Neural progenitor cell (in vitro differentiated cells): ENCODE measurements around the gene CAPN8. TPM values are rescaled to one million over a fixed set of nuclear protein-coding genes. Genes with fewer than 3 reads are reported as not detected.

Source experiments
- DNase-seq: peaks from one replicate; pipeline ENCODE4 v3.0.0-alpha.2; 2016; ENCODE audit warnings: low spot score
- H2AFZ ChIP-seq: fragments of 200-600 bp; sonication (generic); replicated peaks from 2 replicates; pipeline ENCODE4 v1.6.1; 2016; ENCODE audit warnings: antibody characterized with exemption
- H3F3A ChIP-seq: fragments of 200-600 bp; sonication (generic); 2 replicates; pipeline ENCODE4 v1.6.1; 2016; ENCODE audit warnings: antibody characterized with exemption, low read depth
- H3K27ac ChIP-seq: fragments of 200-600 bp; sonication (generic); 2 replicates; pipeline ENCODE4 v1.5.1; 2016; ENCODE audit warnings: mild to moderate bottlenecking
- H3K27me3 ChIP-seq: fragments of 200-600 bp; sonication (generic); 2 replicates; pipeline ENCODE4 v1.6.1; 2016; ENCODE audit warnings: mild to moderate bottlenecking, moderate library complexity
- H3K36me3 ChIP-seq: fragments of 200-600 bp; sonication (generic); 2 replicates; pipeline ENCODE4 v1.5.1; 2016
- H3K4me1 ChIP-seq: fragments of 200-600 bp; sonication (generic); 2 replicates; pipeline ENCODE4 v1.6.1; 2016; ENCODE audit warnings: mixed run types
- H3K4me2 ChIP-seq: fragments of 200-600 bp; sonication (generic); 2 replicates; pipeline ENCODE4 v1.6.1; 2016
- H3K4me3 ChIP-seq: fragments of 200-600 bp; sonication (generic); 2 replicates; pipeline ENCODE4 v1.5.1; 2016
- H3K79me2 ChIP-seq: fragments of 200-600 bp; sonication (generic); 2 replicates; pipeline ENCODE4 v1.6.1; 2016; ENCODE audit warnings: low read depth
- H3K9ac ChIP-seq: fragments of 200-600 bp; sonication (generic); 2 replicates; pipeline ENCODE4 v1.6.1; 2016
- H3K9me3 ChIP-seq: fragments of 200-600 bp; sonication (generic); 2 replicates; pipeline ENCODE4 v1.5.1; 2016; ENCODE audit warnings: low read depth
- H4K20me1 ChIP-seq: fragments of 200-600 bp; sonication (generic); 2 replicates; pipeline ENCODE4 v1.6.1; 2016; ENCODE audit warnings: low read depth
- H3K27ac Mint-ChIP-seq: 3 replicates; pipeline ENCODE4 v1.8.0; 2021; ENCODE audit warnings: mixed read lengths
- H3K27me3 Mint-ChIP-seq: 2 replicates; pipeline ENCODE4 v1.8.0; 2022; ENCODE audit warnings: low read depth, mild to moderate bottlenecking, inconsistent platforms, moderate library complexity, mixed read lengths; ENCODE audit not compliant: insufficient read depth
- H3K36me3 Mint-ChIP-seq: 3 replicates; pipeline ENCODE4 v1.8.0; 2021; ENCODE audit warnings: mixed read lengths
- H3K4me1 Mint-ChIP-seq: 3 replicates; pipeline ENCODE4 v1.8.0; 2021; ENCODE audit warnings: mixed read lengths
- H3K4me3 Mint-ChIP-seq: 3 replicates; pipeline ENCODE4 v1.8.0; 2021; ENCODE audit warnings: mild to moderate bottlenecking, moderate library complexity, mixed read lengths
- H3K9me3 Mint-ChIP-seq: 3 replicates; pipeline ENCODE4 v1.8.0; 2020; ENCODE audit warnings: mixed read lengths
- CTCF ChIP-seq: fragments of 200-600 bp; sonication (generic); IDR thresholded peaks from 2 replicates; pipeline ENCODE4 v1.5.1; 2017; ENCODE audit warnings: antibody characterized with exemption, mild to moderate bottlenecking
- EZH2 ChIP-seq: fragments of 200-600 bp; sonication (generic); IDR thresholded peaks from 2 replicates; pipeline ENCODE4 v1.6.1; 2017; ENCODE audit warnings: antibody characterized with exemption, mild to moderate bottlenecking, moderate library complexity
- EZH2phosphoT487 ChIP-seq: fragments of 200-600 bp; sonication (generic); IDR thresholded peaks from 2 replicates; pipeline ENCODE4 v1.6.1; 2017; ENCODE audit warnings: antibody characterized with exemption
- total RNA-seq: library from RNA; depleted of rRNA; stranded (reverse); fragments of >200 nt; gene quantifications from 2 replicates; pipeline ENCODE4 v1.2.3, GENCODE V29; 2015; ENCODE audit warnings: low replicate concordance

CAPN8 gene
- total RNA-seq, 1 donor from 2014 or later: not detected

- no peak for DNase-seq
- TF ChIP-seq EZH2: no peak
- TF ChIP-seq EZH2phosphoT487: no peak
- no peak for TF ChIP-seq CTCF
- Histone ChIP-seq H3K27ac (no peak overlapping the region), H3K36me3 (no peaks in the 10 kb centered on the region), H3K4me3 (peak overlapping the region; percentile 95), H2AFZ (no peak overlapping the region), H4K20me1 (peaks cover 9% of the 10 kb centered on the region), H3K79me2 (no peaks in the 10 kb centered on the region), H3K4me1 (peaks cover 10% of the 10 kb centered on the region), H3K27me3 (peaks cover 18% of the 10 kb centered on the region), H3K9ac (no peak overlapping the region), H3F3A (peaks cover 18% of the 10 kb centered on the region), H3K9me3 (no peaks in the 10 kb centered on the region), H3K4me2 (peak overlapping the region; percentile 99)
- Mint-ChIP-seq H3K27me3 (peaks cover 3% of the 10 kb centered on the region), H3K27ac (peak overlapping the region; percentile 89), H3K4me1 (peaks cover 29% of the 10 kb centered on the region), H3K36me3 (peaks cover 5% of the 10 kb centered on the region), H3K4me3 (peak overlapping the region; percentile 97), H3K9me3 (no peaks in the 10 kb centered on the region)
These were observed 48.3 kb upstream of the CAPN8 start for GRCh38 chr1:223713546-223714420.

- peak; percentile 41 for DNase-seq
These were observed 47.5 kb upstream of the CAPN8 start for GRCh38 chr1:223712850-223713474.

GRCh38 chr1:223712194-223712849 lies 46.8 kb upstream of the CAPN8 start, which contains the start of gene CAPN2:
Gene CAPN2 (plus strand): TSS chr1:223712539. CDS start chr1:223712641, 102 bp downstream.
- Histone ChIP-seq H2AFZ (peak within 1 kb of the TSS; percentile 75), H3K4me1 (peaks cover 6% of the 10 kb centered on the region), H3F3A (peaks cover 10% of the 10 kb centered on the region), H3K4me2 (peak within 1 kb of the TSS; percentile 99), H3K27ac (no peak within 1 kb of the TSS), H3K27me3 (peaks cover 18% of the 10 kb centered on the region), H3K9ac (peak within 1 kb of the TSS; percentile 77), H3K9me3 (no peaks in the 10 kb centered on the region), H3K4me3 (peak within 1 kb of the TSS; percentile 95), H3K36me3 (no peaks in the 10 kb centered on the region), H3K79me2 (no peaks in the 10 kb centered on the region), H4K20me1 (peaks cover 9% of the 10 kb centered on the region)
- Mint-ChIP-seq H3K9me3 (no peaks in the 10 kb centered on the region), H3K4me1 (peaks cover 34% of the 10 kb centered on the region), H3K4me3 (peak within 1 kb of the TSS; percentile 97), H3K36me3 (peaks cover 4% of the 10 kb centered on the region), H3K27ac (peak within 1 kb of the TSS; percentile 97), H3K27me3 (peaks cover 11% of the 10 kb centered on the region)
- TF ChIP-seq EZH2 (peak; percentile 25), CTCF (peak; percentile 66), EZH2phosphoT487 (no peak)
- DNase-seq: peak; percentile 92

More at GRCh38 chr1:223712850-223713474, 47.5 kb upstream of the CAPN8 start:
- Histone ChIP-seq H3K9me3 (no peaks in the 10 kb centered on the region), H3K4me1 (peaks cover 6% of the 10 kb centered on the region), H3K79me2 (no peaks in the 10 kb centered on the region), H4K20me1 (peaks cover 9% of the 10 kb centered on the region), H2AFZ (peak overlapping the region; percentile 75), H3K4me2 (peak overlapping the region; percentile 99), H3K27ac (no peak overlapping the region), H3K27me3 (peaks cover 18% of the 10 kb centered on the region), H3K9ac (peak overlapping the region; percentile 77), H3K36me3 (no peaks in the 10 kb centered on the region), H3K4me3 (peak overlapping the region; percentile 95), H3F3A (peaks cover 10% of the 10 kb centered on the region)
- Mint-ChIP-seq H3K4me1 (peaks cover 30% of the 10 kb centered on the region), H3K9me3 (no peaks in the 10 kb centered on the region), H3K27me3 (peaks cover 8% of the 10 kb centered on the region), H3K36me3 (peaks cover 5% of the 10 kb centered on the region), H3K27ac (peak overlapping the region; percentile 97), H3K4me3 (peak overlapping the region; percentile 97)
- no peak for TF ChIP-seq EZH2phosphoT487
- no peak for TF ChIP-seq CTCF
- no peak for TF ChIP-seq EZH2
